GM12878 (cell line): ENCODE data around the gene MNAT1. TPM values are rescaled to one million over a fixed set of nuclear protein-coding genes. Genes with fewer than 3 reads are reported as not detected.

Source experiments
- ATF7 ChIP-seq: fragments of 450-650 bp; IDR thresholded peaks from 2 replicates; pipeline ENCODE4 v1.6.1; 2016; ENCODE audit warnings: low read depth, mild to moderate bottlenecking
- LARP7 ChIP-seq: fragments of 450-650 bp; IDR thresholded peaks from 2 replicates; pipeline ENCODE4 v1.6.1; 2017; ENCODE audit warnings: mild to moderate bottlenecking
- NKRF ChIP-seq: fragments of 450-650 bp; conservative IDR thresholded peaks from 2 replicates; pipeline ENCODE4 v1.6.1; 2017; ENCODE audit warnings: mild to moderate bottlenecking, moderate library complexity
- PAX5 ChIP-seq: IDR thresholded peaks from 2 replicates; pipeline ENCODE4 v1.6.1; 2011; ENCODE audit warnings: low read depth, low read length, borderline replicate concordance
- POLR2A ChIP-seq: IDR thresholded peaks from 2 replicates; pipeline ENCODE4 v1.6.1; 2011; ENCODE audit warnings: low read depth, mild to moderate bottlenecking, low read length
- POU2F2 ChIP-seq: IDR thresholded peaks from 3 replicates; pipeline ENCODE4 v1.6.1; 2011; ENCODE audit warnings: low read depth, mild to moderate bottlenecking, low read length, borderline replicate concordance
- RELA ChIP-seq: fragments of 450-650 bp; IDR thresholded peaks from 2 replicates; pipeline ENCODE4 v1.8.0; 2014; ENCODE audit warnings: borderline replicate concordance; ENCODE audit not compliant: partially characterized antibody
- RFX5 ChIP-seq: IDR thresholded peaks from 2 replicates; pipeline ENCODE4 v1.6.1; 2011; ENCODE audit warnings: low read depth, low read length, improper control_type of control experiment
- SPI1 ChIP-seq: IDR thresholded peaks from 2 replicates; pipeline ENCODE4 v1.6.1; 2011; ENCODE audit warnings: low read depth, mild to moderate bottlenecking, low read length, moderate library complexity, borderline replicate concordance; ENCODE audit not compliant: insufficient read depth
- TAF1 ChIP-seq: IDR thresholded peaks from 2 replicates; pipeline ENCODE4 v1.6.1; 2011; ENCODE audit warnings: mild to moderate bottlenecking, low read depth, low read length, borderline replicate concordance
- TCF12 ChIP-seq: IDR thresholded peaks from 2 replicates; pipeline ENCODE4 v1.6.1; 2011; ENCODE audit warnings: low read depth, mild to moderate bottlenecking, low read length
- TCF3 ChIP-seq: IDR thresholded peaks from 2 replicates; pipeline ENCODE4 v1.6.1; 2012; ENCODE audit warnings: low read depth, mild to moderate bottlenecking, low read length, borderline replicate concordance; ENCODE audit not compliant: insufficient read depth
- YBX1 ChIP-seq: fragments of 450-650 bp; IDR thresholded peaks from 2 replicates; pipeline ENCODE4 v1.6.1; 2016; ENCODE audit warnings: antibody characterized with exemption
- YY1 ChIP-seq: IDR thresholded peaks from 2 replicates; pipeline ENCODE4 v1.6.1; 2011; ENCODE audit warnings: low read depth, mild to moderate bottlenecking, low read length
- polyA plus RNA-seq, 11 experiments: library from polyadenylated mRNA; depleted of rRNA in 4 of 11; unstranded in 6 of 11; stranded (reverse) in 5 of 11; fragments of >200 nt; fragmentation: Nextera tagmentation in 4 of 11; fragmentation: Illumina TruSeq in 1 of 11; extraction: Ambion mirVana in 4 of 11; extraction: Trizol in 1 of 11; gene quantifications; 1 replicate in 1 of 11; 2 replicates in 10 of 11; pipeline versions ENCODE4 v1.2.1 to v1.2.3, GENCODE V29; 2011 to 2016; ENCODE audit warnings: inconsistent platforms in 2 of 11, missing spikeins in 2 of 11, low read depth in 1 of 11
- total RNA-seq, 4 experiments: library from RNA; depleted of rRNA in 3 of 4; stranded (reverse); fragments of >200 nt in 3 of 4; fragmentation: Illumina TruSeq in 1 of 4; extraction: Trizol in 1 of 4; gene quantifications; 2 replicates each; pipeline versions ENCODE4 v1.2.1 to v1.2.3, GENCODE V29; 2013 to 2021

MNAT1 gene
- total and polyA plus RNA-seq, 10 of the 15 experiments (the other 5 are each of a cell fraction or from before 2014, with no cell fraction given), result 26.5 to 67.4 (median 40.8) TPM

- TF ChIP-seq YBX1 (no peak), NKRF (peak; percentile 97), ATF7 (peak; percentile 99), RFX5 (no peak), YY1 (peak; percentile 57; the same call in 1 of the 2 replicates), TAF1 (peak; percentile 33; the same call in 1 of the 2 replicates), POLR2A (peak; percentile 94), RELA (peak; percentile 54), PAX5 (no peak), TCF3 (no peak), TCF12 (no peak), SPI1 (no peak), LARP7 (peak; percentile 87), POU2F2 (no peak)
Measured at GRCh38 chr14:60980811-60981632, 246.5 kb downstream of the MNAT1 start, which contains the start of the genes SLC38A6 and TRMT5 (continued).
